Measurements from ENCODE around the gene MAP1LC3B2.
A peak's percentile ranks its signal among the peaks of the same experiment; 100 is the strongest.

The MAP1LC3B2 gene

GRCh38 chr12:116594325-116595038 lies 35.3 kb downstream of the MAP1LC3B2 start:
- DNase-seq (ENCODE audit: low read depth) = no peak

GRCh38 chr12:116595186-116595585 lies 36.0 kb downstream of the MAP1LC3B2 start:
- no peak for DNase-seq (ENCODE audit: low read depth)

DNA sequence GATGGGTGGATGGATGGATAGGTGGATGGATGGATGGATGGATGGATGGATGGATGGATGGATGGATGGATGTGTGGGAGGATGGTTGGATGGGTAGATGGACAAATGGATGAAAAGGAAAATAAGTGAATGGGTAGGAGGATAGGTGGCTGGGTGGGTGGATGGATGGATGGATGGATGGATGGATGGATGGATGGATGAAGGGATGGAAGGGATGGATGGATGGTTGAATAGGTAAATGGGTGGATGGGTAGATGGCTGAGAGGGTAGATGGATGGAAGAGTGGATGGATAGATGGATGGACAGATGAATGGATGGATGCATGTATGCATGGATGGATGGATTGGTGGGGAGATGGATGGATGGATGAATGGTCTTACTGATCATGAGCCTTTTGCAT lies 36.5 kb downstream of the MAP1LC3B2 start:
- no peak for DNase-seq (ENCODE audit: low read depth)

GRCh38 chr12:116597886-116598285 lies 38.7 kb downstream of the MAP1LC3B2 start:
- DNase-seq (ENCODE audit: low read depth) = no peak

GRCh38 chr12:116598311-116599284 lies 39.4 kb downstream of the MAP1LC3B2 start:
- no peak for DNase-seq (ENCODE audit: low read depth)

GRCh38 chr12:116599285-116600136 lies 40.3 kb downstream of the MAP1LC3B2 start:
- DNase-seq (ENCODE audit: low read depth) = peak; percentile 72

GRCh38 chr12:116600959-116601918 lies 42.1 kb downstream of the MAP1LC3B2 start:
- peak; percentile 59 for DNase-seq (ENCODE audit: low read depth)

DNA sequence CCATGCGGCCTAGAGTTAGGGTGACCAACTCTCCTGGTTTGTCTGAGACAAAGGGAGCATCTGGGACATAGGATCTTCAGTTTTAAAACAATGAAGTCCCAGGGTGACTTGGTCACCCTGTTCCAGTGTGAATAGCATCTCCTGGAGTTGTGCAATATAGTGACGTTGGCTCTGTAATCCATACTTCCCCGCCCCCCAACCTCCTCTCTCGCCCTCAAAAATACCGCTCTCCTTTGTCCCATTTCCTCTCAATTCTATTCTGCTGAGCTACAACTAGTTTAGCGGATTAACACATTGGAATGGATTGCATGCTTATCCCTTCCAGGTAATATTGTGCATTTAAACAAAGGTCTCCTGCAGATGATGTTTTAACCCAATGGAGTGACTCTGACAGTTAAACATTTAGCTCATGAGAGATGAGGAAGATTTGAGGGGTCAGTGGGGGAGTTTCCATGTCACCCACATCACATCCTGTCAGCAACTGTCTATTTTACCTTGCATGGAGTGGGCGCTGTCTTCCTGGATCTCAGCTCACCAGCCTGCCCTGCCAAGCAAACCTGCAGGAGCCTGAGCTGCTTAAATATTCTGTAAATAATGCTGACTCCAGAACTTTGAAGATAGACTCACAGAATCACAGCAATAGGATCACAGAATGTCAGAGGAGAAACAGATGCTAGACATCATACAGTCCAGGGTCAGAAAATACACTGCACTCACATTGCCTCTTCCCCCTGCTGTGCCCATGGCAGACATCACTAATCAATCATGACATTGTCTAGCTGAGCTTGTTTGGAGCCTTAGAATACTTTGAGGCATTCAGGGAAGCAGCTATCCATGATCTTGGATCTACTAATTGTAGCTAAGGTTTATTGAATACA lies 43.0 kb downstream of the MAP1LC3B2 start:
- peak; percentile 49 for DNase-seq (ENCODE audit: low read depth)

GRCh38 chr12:116603546-116604177 lies 44.5 kb downstream of the MAP1LC3B2 start:
- no peak for DNase-seq (ENCODE audit: low read depth)

DNA sequence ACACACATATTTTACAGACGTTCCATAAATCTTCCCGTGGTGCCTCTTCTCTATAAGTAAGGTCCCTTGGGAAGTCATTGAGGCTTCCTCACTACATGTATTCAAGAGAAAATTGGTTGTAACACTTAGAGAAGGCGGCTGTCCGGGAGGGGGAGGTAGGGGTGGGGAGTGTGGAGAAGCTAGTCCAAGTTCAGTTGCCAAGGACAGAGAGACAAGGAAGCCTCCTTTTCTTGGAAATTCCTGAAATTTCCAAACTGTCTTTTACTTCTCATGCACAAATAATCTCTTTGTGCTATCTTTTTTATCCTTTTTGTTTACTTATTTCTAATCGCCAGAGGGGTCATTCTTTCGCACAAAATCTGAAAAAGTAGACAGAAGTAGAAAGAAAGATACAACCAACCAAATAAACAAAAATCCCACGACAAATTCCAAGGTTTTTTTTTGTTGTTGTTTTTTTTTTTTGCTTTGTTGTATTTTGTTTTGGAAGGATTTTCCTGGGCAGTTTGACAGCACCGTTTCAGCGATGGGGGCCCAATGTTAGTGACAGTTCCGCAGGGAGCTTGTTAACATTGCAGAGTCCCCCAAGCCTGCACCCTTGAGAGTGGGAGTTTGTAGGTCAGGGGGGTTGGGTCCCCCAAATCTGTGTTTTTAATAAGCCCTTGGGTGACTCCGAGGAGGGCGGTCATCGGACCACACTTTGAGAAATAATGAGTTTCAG lies 45.2 kb downstream of the MAP1LC3B2 start:
- no peak for DNase-seq (ENCODE audit: low read depth)

- no peak for DNase-seq (ENCODE audit: low read depth)
Observed at GRCh38 chr12:116604951-116605641, 45.9 kb downstream of the MAP1LC3B2 start.

DNA sequence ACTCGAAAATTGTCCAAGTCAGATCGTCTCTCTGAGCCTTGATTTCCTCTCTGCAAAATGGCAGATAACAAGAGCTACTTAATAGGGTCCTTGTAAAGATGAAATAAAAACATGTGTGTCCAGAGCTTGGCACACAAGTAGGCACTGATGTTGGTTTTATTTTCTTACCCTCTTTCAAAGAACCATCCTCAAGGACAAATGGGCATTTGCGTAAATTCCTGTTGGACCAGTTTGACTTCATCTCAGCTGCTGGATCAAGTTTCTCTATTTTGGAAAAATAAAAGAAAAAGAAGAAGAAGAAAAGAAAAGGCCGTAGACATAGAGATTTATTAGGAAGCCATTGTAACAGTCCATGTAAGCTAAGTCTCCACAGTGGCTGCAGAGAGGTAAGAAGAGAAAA lies 47.2 kb downstream of the MAP1LC3B2 start:
- no peak for DNase-seq (ENCODE audit: low read depth)

- DNase-seq (ENCODE audit: low read depth) = no peak
Observed at GRCh38 chr12:116607039-116607438, 47.9 kb downstream of the MAP1LC3B2 start.

DNA sequence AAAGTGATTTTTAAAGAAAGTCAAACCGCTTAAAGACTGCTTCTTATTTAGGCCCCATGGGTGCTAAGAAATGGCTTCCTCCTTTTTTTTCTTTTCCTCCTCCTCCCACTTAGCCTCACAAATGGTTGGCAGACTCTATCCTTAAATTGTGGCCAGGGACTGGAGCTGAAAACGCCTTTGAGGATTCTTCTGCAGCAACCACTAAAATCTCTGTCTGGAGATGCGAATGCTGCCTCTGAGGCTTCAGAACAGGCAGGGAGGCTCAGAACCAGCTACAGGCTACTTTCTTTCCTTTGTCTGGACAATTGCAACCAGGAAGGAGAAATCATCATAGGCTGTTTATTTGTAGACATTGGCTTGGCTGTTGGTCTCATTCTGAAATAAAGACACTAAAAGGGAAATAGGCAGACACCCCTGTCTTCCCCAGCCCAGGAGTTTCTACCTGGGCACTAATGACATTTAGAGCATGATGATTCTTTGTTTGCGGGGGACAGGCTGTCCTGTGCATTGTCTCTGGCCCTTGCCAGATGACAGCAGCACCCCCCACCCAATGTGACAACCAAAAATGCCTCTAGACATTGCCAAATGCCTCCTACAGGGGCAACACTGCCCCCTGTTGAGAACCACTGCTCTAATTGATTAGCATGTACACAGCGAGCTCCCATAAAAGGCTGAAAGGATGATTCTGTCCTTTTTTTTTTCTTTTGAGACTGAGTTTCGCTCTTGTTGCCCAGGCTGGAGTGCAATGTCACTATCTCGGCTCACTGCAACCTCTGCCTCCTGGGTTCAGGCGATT lies 50.3 kb downstream of the MAP1LC3B2 start:
- DNase-seq (ENCODE audit: low read depth) = no peak

DNA sequence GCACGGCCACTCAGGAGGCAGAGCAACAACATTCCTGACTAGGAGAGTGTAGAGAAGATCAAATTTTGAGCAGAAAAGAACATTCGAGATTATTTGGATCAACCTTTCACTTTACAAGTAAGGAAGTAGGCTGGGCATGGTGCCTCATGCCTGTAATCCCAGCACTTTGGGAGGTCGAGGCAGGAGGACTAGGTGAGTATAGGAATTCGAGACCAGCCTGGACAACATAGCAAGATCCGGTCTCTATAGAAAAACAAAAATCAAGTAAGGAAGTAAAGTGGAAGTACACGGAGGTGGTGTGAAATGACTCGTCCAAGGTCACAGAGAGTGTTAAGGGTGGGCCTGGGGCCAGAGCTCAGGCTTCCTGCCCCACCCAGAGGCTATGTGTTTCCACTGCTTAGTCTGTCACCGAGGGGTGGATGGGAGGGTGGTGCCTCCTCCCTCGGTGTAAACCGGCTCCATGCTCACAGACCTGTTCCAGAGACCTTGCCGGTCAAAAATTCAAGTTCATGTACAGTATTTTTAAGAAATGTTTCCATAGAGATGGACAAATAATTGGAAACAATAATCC lies 51.9 kb downstream of the MAP1LC3B2 start:
- peak; percentile 12 for DNase-seq (ENCODE audit: low read depth)

DNA sequence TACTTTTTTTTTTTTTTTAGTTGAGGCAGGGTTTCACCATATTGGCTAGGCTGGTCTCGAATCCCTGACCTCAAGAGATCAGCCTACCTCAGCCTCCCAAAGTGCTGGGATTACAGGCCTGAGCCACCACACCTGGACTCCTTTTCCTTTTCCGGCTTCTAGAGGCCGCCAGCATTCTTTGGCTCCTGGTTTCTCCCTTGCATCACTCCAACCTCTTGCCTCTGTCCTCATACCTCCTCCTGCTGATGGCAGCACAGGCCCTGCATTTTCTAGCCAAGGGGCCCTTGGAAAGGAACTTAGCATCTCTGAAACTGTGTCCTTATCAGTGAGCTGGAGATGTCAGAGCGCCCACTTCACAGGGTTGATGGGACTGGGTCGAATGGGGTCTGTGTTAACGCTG lies 53.3 kb downstream of the MAP1LC3B2 start:
- no peak for DNase-seq (ENCODE audit: low read depth)

DNA sequence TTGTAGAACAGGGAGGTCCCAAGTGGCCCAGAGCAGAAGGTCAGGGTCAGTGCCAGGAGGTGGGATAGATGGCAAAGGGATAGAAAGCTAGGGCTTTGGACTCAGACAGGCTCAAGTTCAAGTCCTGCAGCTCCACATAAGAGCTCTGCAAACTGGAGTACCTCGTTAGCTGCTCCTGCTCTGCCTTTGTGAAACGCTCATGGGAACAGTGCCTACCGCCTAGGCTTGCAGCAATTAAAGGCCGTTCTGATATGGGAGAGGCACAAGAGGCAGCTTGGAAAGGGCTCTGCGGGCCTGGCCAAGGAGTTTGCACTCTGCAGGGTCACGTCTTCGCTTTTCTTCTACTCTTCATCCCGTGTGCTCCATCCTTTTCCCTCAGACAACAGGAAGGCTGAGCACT lies 54.1 kb downstream of the MAP1LC3B2 start:
- DNase-seq (ENCODE audit: low read depth) = no peak
